Measurements from ENCODE around the gene GPR135.

- TF ChIP-seq SIN3A (IDR thresholded peaks at IDR 0.05; ENCODE audit: borderline replicate concordance, insufficient read depth, low read length) (no peak), REST (IDR thresholded peaks at IDR 0.05; ENCODE audit: insufficient read depth in 1 of 2, low read depth in 2 of 2, low read length in 2 of 2) (no peak), POLR2AphosphoS5 (IDR thresholded peaks at IDR 0.05; ENCODE audit: low read depth, low read length) (no peak), TAF1 (IDR thresholded peaks at IDR 0.05; ENCODE audit: borderline replicate concordance, insufficient read depth, low read length) (no peak), FOXP2 (optimal IDR thresholded peaks at IDR 0.05; ENCODE audit: borderline replicate concordance, extremely low read depth, extremely low read length, insufficient read depth) (no peak)
Measured at GRCh38 chr14:59509101-59509500, 43.9 kb upstream of the GPR135 start.

Measured in PFSK-1 (cell line).